Prostate gland (tissue), 2 donors: Measurements from ENCODE around the gene VSNL1. TPM values are rescaled to one million over a fixed set of nuclear protein-coding genes. Genes with fewer than 3 reads are reported as not detected.

Experiments used
- DNase-seq: peaks from one replicate; pipeline ENCODE4 v3.0.0-alpha.2; 2019; ENCODE audit warnings: low spot score
- H3K27ac ChIP-seq, 2 donors: fragments of 200-600 bp; sonication (generic); 2 replicates each; pipeline ENCODE4 v1.5.1; 2017 to 2019
- H3K27me3 ChIP-seq: fragments of 200-600 bp; sonication (generic); replicated peaks from 2 replicates; pipeline ENCODE4 v1.5.1; 2019; ENCODE audit not compliant: insufficient read depth
- H3K36me3 ChIP-seq, 2 donors: fragments of 200-600 bp; sonication (generic); 1 replicate in 1 of 2; 2 replicates in 1 of 2; pipeline versions ENCODE4 v1.5.1 to v1.8.1; 2017 to 2019
- H3K4me1 ChIP-seq: fragments of 200-600 bp; sonication (generic); replicated peaks from 2 replicates; pipeline ENCODE4 v1.5.1; 2019
- H3K4me3 ChIP-seq, 2 donors: fragments of 200-600 bp; sonication (generic); 2 replicates each; pipeline ENCODE4 v1.5.1; 2017 to 2019
- H3K9me3 ChIP-seq: fragments of 200-600 bp; sonication (generic); 2 replicates; pipeline ENCODE4 v1.5.1; 2017
- POLR2A ChIP-seq: fragments of 450-650 bp; IDR thresholded peaks from one replicate; pipeline ENCODE4 v1.6.1; 2016; ENCODE audit warnings: antibody characterized with exemption, mild to moderate bottlenecking
- POLR2AphosphoS5 ChIP-seq: sonication (generic); formaldehyde crosslinking; IDR thresholded peaks from one replicate; pipeline ENCODE4 v1.6.1; 2017; ENCODE audit warnings: antibody characterized with exemption
- WGBS: methylation state at CpG from one replicate; pipeline ENCODE4 v1.1.5; 2018; 5-methylcytosine and 5-hydroxymethylcytosine counted together
- intact Hi-C: fragments of 100-400 bp; cut with DNase I; formaldehyde crosslinking; loops from one replicate; pipeline ENCODE4 v1.14.2; 2022
- total RNA-seq, 2 donors: library from RNA; depleted of rRNA; stranded (reverse); fragments of >200 nt; gene quantifications; one replicate each; pipeline ENCODE4 v1.1.0, GENCODE V29; 2016
- TF ChIP-seq, protein P1 (sequence below), 4 experiments: fragments of 200-600 bp in 2 of 4; fragments of 450-650 bp in 2 of 4; sonication (generic) in 2 of 4; IDR thresholded peaks; 1 replicate in 3 of 4; 2 replicates in 1 of 4; pipeline ENCODE4 v1.5.1; 2016 to 2019; ENCODE audit warnings: antibody characterized with exemption in 4 of 4, mild to moderate bottlenecking in 2 of 4, moderate library complexity in 2 of 4

The VSNL1 gene
- total RNA-seq, 2 donors from 2014 or later: 4.4 to 11.7 TPM

DNA sequence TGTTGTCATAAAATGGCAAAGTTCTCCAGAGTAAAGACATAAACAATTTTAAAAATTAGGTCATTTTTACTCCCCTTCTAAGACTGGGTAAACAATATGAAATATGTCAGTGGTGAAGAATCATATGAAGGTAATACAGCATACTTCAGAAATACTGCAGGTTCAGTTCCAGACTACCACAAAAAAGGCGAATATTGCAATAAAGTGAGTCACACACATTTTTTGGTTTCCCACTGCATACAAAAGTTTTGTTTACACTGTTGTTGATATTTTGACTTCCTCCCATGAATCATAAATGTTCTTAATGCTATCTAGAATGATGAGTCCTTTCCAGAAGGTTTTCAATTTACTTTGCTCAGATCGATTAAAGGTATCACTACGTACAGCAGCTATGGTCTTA is 139.6 kb downstream of the VSNL1 start:
- intact Hi-C loops: no loop called here
- H3K27me3 ChIP-seq: no peaks in the 10 kb centered on the region
- 93% methylated on average over 3 of the region's 3 CpGs for WGBS
- no peak for DNase-seq
- no peaks in the 10 kb centered on the region for H3K9me3 ChIP-seq
- H3K4me3 ChIP-seq: no peak overlapping the region
- H3K27ac ChIP-seq: no peak overlapping the region
- TF ChIP-seq, protein P1, sequence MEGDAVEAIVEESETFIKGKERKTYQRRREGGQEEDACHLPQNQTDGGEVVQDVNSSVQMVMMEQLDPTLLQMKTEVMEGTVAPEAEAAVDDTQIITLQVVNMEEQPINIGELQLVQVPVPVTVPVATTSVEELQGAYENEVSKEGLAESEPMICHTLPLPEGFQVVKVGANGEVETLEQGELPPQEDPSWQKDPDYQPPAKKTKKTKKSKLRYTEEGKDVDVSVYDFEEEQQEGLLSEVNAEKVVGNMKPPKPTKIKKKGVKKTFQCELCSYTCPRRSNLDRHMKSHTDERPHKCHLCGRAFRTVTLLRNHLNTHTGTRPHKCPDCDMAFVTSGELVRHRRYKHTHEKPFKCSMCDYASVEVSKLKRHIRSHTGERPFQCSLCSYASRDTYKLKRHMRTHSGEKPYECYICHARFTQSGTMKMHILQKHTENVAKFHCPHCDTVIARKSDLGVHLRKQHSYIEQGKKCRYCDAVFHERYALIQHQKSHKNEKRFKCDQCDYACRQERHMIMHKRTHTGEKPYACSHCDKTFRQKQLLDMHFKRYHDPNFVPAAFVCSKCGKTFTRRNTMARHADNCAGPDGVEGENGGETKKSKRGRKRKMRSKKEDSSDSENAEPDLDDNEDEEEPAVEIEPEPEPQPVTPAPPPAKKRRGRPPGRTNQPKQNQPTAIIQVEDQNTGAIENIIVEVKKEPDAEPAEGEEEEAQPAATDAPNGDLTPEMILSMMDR (IDR thresholded peaks at IDR 0.05): no peak
- TF ChIP-seq POLR2AphosphoS5 (no peak), POLR2A (no peak)
- H3K4me1 ChIP-seq: no peaks in the 10 kb centered on the region
- no peaks in the 10 kb centered on the region for H3K36me3 ChIP-seq

DNA sequence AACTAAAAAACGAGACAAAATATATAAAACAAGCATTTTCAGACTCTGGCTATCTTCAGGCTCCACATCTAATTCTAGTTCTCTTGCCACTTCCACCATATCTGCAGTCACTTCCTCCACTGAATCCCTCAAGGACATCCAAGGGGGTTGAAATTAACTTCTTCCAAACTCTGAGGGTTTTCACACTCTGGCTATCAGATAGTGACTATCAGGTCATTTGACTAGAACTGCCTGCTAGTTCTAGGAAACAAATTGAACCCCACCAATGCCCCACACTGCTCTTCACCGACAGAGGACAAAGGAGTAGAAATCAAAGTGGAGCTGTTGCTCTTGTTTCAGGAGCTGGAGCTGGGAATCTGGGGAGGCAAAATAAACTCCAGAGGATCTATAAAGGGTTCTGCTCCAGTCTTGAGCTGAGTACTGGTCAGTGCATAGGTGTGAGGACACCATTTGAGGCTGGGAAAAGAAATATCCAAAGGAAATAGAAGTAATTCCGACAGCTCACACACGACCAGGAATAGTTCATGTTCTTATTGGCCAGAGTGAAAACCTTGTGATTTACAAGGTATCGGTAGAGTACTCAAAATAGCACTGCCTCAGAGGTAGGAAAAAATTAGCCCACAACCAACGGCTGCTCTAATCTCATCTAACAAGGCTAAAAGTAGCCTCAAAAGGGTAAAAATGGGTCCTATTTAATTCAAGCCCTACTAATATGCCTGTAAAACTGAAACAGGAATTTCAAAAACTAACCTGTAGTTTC is 141.8 kb downstream of the VSNL1 start:
- 85% methylated on average over 6 of the region's 6 CpGs for WGBS

DNA sequence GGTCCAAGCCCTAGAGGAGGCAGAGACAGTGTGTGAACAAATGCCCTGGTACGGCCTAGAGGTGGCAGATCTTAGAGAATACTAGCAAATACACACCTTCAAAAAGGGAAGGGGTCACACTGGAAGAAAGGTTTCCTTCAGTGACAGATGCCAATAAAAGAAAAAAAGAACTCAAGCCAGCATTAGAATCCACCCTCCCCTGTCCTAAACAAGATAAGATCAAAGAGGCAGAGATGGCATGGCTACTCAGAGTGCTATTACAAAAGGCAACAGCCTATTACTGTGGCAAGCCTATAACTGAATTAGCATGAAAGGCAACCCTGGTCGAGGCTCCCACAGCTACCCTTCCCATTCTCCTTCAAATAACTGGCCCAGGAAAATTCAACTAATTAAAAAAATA is 143.5 kb downstream of the VSNL1 start:
- Histone ChIP-seq H3K27me3 (no peaks in the 10 kb centered on the region), H3K36me3 (no peaks in the 10 kb centered on the region), H3K4me1 (no peaks in the 10 kb centered on the region), H3K9me3 (no peaks in the 10 kb centered on the region), H3K4me3 (no peak overlapping the region), H3K27ac (no peak overlapping the region)
- 74% methylated on average over 2 of the region's 2 CpGs for WGBS
- DNase-seq: no peak
- intact Hi-C loops: no loop called here
- TF ChIP-seq POLR2A (no peak), POLR2AphosphoS5 (no peak)
- TF ChIP-seq, protein P1 (IDR thresholded peaks at IDR 0.05): no peak

More for the DNA sequence above, 141.8 kb downstream of the VSNL1 start:
- Histone ChIP-seq H3K4me1 (no peaks in the 10 kb centered on the region), H3K27me3 (no peaks in the 10 kb centered on the region), H3K36me3 (no peaks in the 10 kb centered on the region), H3K27ac (no peak overlapping the region), H3K9me3 (no peaks in the 10 kb centered on the region), H3K4me3 (no peak overlapping the region)
- no peak for DNase-seq
- intact Hi-C loops: no loop called here
- TF ChIP-seq, protein P1 (IDR thresholded peaks at IDR 0.05): no peak
- no peak for TF ChIP-seq POLR2A
- TF ChIP-seq POLR2AphosphoS5: no peak

DNA sequence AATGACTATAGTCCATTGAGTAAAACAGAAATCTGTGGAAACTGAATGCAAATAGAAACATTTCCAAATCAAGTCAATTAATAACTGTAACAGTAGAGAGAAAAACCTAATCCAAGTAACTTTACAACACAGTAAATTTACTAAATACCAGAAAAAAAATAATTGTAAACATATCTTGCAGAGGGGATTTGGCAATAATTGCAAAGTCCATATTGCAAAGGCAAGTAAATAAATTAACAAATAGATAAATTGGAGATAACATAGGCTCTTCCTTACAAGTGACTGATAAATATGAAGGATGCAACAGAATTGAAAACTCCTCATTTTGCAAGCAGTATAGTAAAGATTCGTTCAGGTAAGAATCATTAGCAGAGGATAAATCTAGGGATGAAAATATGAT is 148.1 kb downstream of the VSNL1 start:
- no peaks in the 10 kb centered on the region for H3K36me3 ChIP-seq

More for the DNA sequence above, 148.1 kb downstream of the VSNL1 start:
- H3K27me3 ChIP-seq: no peaks in the 10 kb centered on the region
- no peaks in the 10 kb centered on the region for H3K4me1 ChIP-seq
- H3K9me3 ChIP-seq: no peaks in the 10 kb centered on the region
- DNase-seq: no peak
- H3K27ac ChIP-seq: no peak overlapping the region
- no peak overlapping the region for H3K4me3 ChIP-seq
- WGBS: 79% methylated on average over 1 of the region's 1 CpG
- TF ChIP-seq POLR2AphosphoS5 (no peak), POLR2A (no peak)
- TF ChIP-seq, protein P1 (IDR thresholded peaks at IDR 0.05): no peak
- intact Hi-C loops: no loop called here
